Caco-2 (cell line): Measurements from ENCODE around the gene TCP1. TPM values are rescaled to one million over a fixed set of nuclear protein-coding genes. Genes with fewer than 3 reads are reported as not detected.

Experiments
- BruUV-seq: library from RNA; stranded (reverse); fragments of 400-500 nt; replicated peaks from 2 replicates; lab custom pipeline; 2021; lab: Mats Ljungman, UMichigan
- CTCF ChIA-PET: fragments of 300-600 bp; sonication (Branson Sonifier 250); formaldehyde crosslinking; loops from one replicate; lab custom pipeline; 2022; ENCODE audit warnings: antibody characterized with exemption; lab: Charles Lee
- POLR2A ChIA-PET: fragments of 300-600 bp; sonication (Branson Sonifier 250); formaldehyde crosslinking; loops from one replicate; lab custom pipeline; 2022; ENCODE audit warnings: antibody characterized with exemption; lab: Charles Lee
- DNase-seq, 2 experiments: peaks; one replicate each; pipeline versions ENCODE4 v3.0.0 to v3.0.0-alpha.2; 2020 to 2022
- H3K27me3 ChIP-seq: replicated peaks from 2 replicates; pipeline ENCODE4 v1.6.0; 2011; ENCODE audit warnings: low read length; ENCODE audit not compliant: control insufficient read depth, insufficient read depth
- H3K36me3 ChIP-seq: 2 replicates; pipeline ENCODE4 v1.5.1; 2011; ENCODE audit warnings: low read length; ENCODE audit not compliant: control insufficient read depth, insufficient read depth
- H3K4me1 ChIP-seq: fragments of 250-450 bp; sonication (Bioruptor Pico); 2 replicates; pipeline ENCODE4 v1.5.1; 2020; ENCODE audit warnings: mild to moderate bottlenecking
- H3K4me3 ChIP-seq: 2 replicates; pipeline ENCODE4 v1.5.1; 2011; ENCODE audit warnings: low read depth, mild to moderate bottlenecking, control low read depth, low read length
- H3K9me3 ChIP-seq: fragments of 250-450 bp; sonication (Bioruptor Pico); 2 replicates; pipeline ENCODE4 v1.5.1; 2020; ENCODE audit warnings: mild to moderate bottlenecking, moderate library complexity
- H3K27ac Mint-ChIP-seq: one replicate; pipeline ENCODE4 v1.8.0; 2022; ENCODE audit warnings: mixed read lengths; ENCODE audit not compliant: unreplicated experiment
- H3K27me3 Mint-ChIP-seq: one replicate; pipeline ENCODE4 v1.8.0; 2022; ENCODE audit warnings: mixed read lengths; ENCODE audit not compliant: insufficient read depth, unreplicated experiment
- H3K36me3 Mint-ChIP-seq: one replicate; pipeline ENCODE4 v1.8.0; 2022; ENCODE audit warnings: mild to moderate bottlenecking, mixed read lengths; ENCODE audit not compliant: insufficient read depth, unreplicated experiment
- H3K4me1 Mint-ChIP-seq: one replicate; pipeline ENCODE4 v1.8.0; 2022; ENCODE audit warnings: low read depth, mixed read lengths; ENCODE audit not compliant: unreplicated experiment
- H3K4me3 Mint-ChIP-seq: one replicate; pipeline ENCODE4 v1.8.0; 2022; ENCODE audit warnings: mild to moderate bottlenecking, moderate library complexity, mixed read lengths; ENCODE audit not compliant: unreplicated experiment
- H3K9me3 Mint-ChIP-seq: one replicate; pipeline ENCODE4 v1.8.0; 2022; ENCODE audit warnings: mixed read lengths; ENCODE audit not compliant: unreplicated experiment
- CTCF ChIP-seq, 2 experiments: fragments of 200-600 bp in 1 of 2; IDR thresholded peaks; 1 replicate in 1 of 2; 2 replicates in 1 of 2; pipeline versions ENCODE4 v1.5.1 to v1.8.0; 2011 to 2022; ENCODE audit warnings: antibody characterized with exemption in 1 of 2, control low read depth in 1 of 2, inconsistent platforms in 1 of 2, low read depth in 1 of 2, low read length in 1 of 2, mild to moderate bottlenecking in 1 of 2, moderate library complexity in 1 of 2; ENCODE audit not compliant: insufficient read depth in 1 of 2, severe bottlenecking in 1 of 2, unreplicated experiment in 1 of 2
- intact Hi-C: fragments of 100-400 bp; cut with micrococcal nuclease; formaldehyde crosslinking; loops from one replicate; pipeline ENCODE4 v1.10.0; 2022; ENCODE audit not compliant: unreplicated experiment
- total RNA-seq: library from RNA; stranded (reverse); gene quantifications from 2 replicates; pipeline ENCODE4 v1.2.3, GENCODE V29; 2022

The TCP1 gene
- total RNA-seq, 1 experiment from 2014 or later = 286 TPM

GRCh38 chr6:159815410-159815809, 26.0 kb upstream of the TCP1 start:
- Mint-ChIP-seq H3K27me3 (no peaks in the 10 kb centered on the region), H3K4me1 (peaks cover 7% of the 10 kb centered on the region), H3K27ac (no peak overlapping the region), H3K4me3 (no peak overlapping the region), H3K36me3 (no peaks in the 10 kb centered on the region), H3K9me3 (no peaks in the 10 kb centered on the region)
- no peaks in the 10 kb centered on the region for H3K4me1 ChIP-seq
- intact Hi-C loops = no loop called here
- no peaks in the 10 kb centered on the region for H3K36me3 ChIP-seq
- TF ChIP-seq CTCF (IDR thresholded peaks at IDR 0.05; ENCODE audit: insufficient read depth in 1 of 2, low read depth in 1 of 2, low read length in 1 of 2, severe bottlenecking in 1 of 2, unreplicated experiment in 1 of 2) = no peak
- CTCF ChIA-PET = no interaction called here
- DNase-seq = no peak
- POLR2A ChIA-PET = interaction anchor here (0.6 kb wide), 1 partner anchor 46 kb away, joined by 5 read pairs; no protein-coding TSS in a partner anchor
- no peak overlapping the region for H3K4me3 ChIP-seq
- H3K9me3 ChIP-seq = no peaks in the 10 kb centered on the region
- no peaks in the 10 kb centered on the region for H3K27me3 ChIP-seq
- BruUV-seq = no TSS peak

GRCh38 chr6:159813781-159814180, 24.4 kb upstream of the TCP1 start:
- no peaks in the 10 kb centered on the region for H3K36me3 Mint-ChIP-seq
- H3K4me3 Mint-ChIP-seq = no peak overlapping the region
- POLR2A ChIA-PET = no interaction called here
- no peak for TF ChIP-seq CTCF (IDR thresholded peaks at IDR 0.05; ENCODE audit: insufficient read depth in 1 of 2, low read depth in 1 of 2, low read length in 1 of 2, severe bottlenecking in 1 of 2, unreplicated experiment in 1 of 2)
- H3K9me3 ChIP-seq = no peaks in the 10 kb centered on the region
- H3K27me3 ChIP-seq = no peaks in the 10 kb centered on the region
- no peak for DNase-seq
- H3K4me1 ChIP-seq = peaks cover 3% of the 10 kb centered on the region; the same call in 1 of the 2 replicates
- H3K27ac Mint-ChIP-seq = no peak overlapping the region
- H3K4me1 Mint-ChIP-seq = peaks cover 15% of the 10 kb centered on the region
- no peaks in the 10 kb centered on the region for H3K27me3 Mint-ChIP-seq
- CTCF ChIA-PET = interaction anchor here (0.5 kb wide), 1 partner anchor 73 kb away, joined by 4 read pairs; no protein-coding TSS in a partner anchor
- intact Hi-C loops = no loop called here
- no peak overlapping the region for H3K4me3 ChIP-seq
- no peaks in the 10 kb centered on the region for H3K36me3 ChIP-seq
- BruUV-seq = no TSS peak
- H3K9me3 Mint-ChIP-seq = no peaks in the 10 kb centered on the region

GRCh38 chr6:159809149-159809548, 19.7 kb upstream of the TCP1 start:
- no peak for DNase-seq
- CTCF ChIA-PET = interaction anchor here (0.7 kb wide), 1 partner anchor 1194 kb away, joined by 3 read pairs; no protein-coding TSS in a partner anchor
- no peaks in the 10 kb centered on the region for H3K27me3 ChIP-seq
- no peak overlapping the region for H3K4me3 Mint-ChIP-seq
- peak overlapping the region; percentile 71 for H3K27ac Mint-ChIP-seq
- H3K9me3 ChIP-seq = no peaks in the 10 kb centered on the region
- no TSS peak for BruUV-seq
- H3K36me3 Mint-ChIP-seq = peaks cover 10% of the 10 kb centered on the region
- no peaks in the 10 kb centered on the region for H3K9me3 Mint-ChIP-seq
- peaks cover 21% of the 10 kb centered on the region for H3K4me1 Mint-ChIP-seq
- TF ChIP-seq CTCF (IDR thresholded peaks at IDR 0.05; ENCODE audit: insufficient read depth in 1 of 2, low read depth in 1 of 2, low read length in 1 of 2, severe bottlenecking in 1 of 2, unreplicated experiment in 1 of 2) = no peak
- no peaks in the 10 kb centered on the region for H3K36me3 ChIP-seq
- intact Hi-C loops = loop anchor here (5.0 kb wide), 2 partner anchors 43 to 98 kb away; no protein-coding TSS in a partner anchor
- H3K27me3 Mint-ChIP-seq = no peaks in the 10 kb centered on the region
- POLR2A ChIA-PET = interaction anchor here (0.6 kb wide), 1 partner anchor 243 kb away, joined by 7 read pairs; no protein-coding TSS in a partner anchor
- peaks cover 42% of the 10 kb centered on the region for H3K4me1 ChIP-seq
- no peak overlapping the region for H3K4me3 ChIP-seq
